ENCODE measurements around the gene N4BP2L2.
A peak's percentile ranks its signal among the peaks of the same experiment; 100 is the strongest.

Gene N4BP2L2

DNA sequence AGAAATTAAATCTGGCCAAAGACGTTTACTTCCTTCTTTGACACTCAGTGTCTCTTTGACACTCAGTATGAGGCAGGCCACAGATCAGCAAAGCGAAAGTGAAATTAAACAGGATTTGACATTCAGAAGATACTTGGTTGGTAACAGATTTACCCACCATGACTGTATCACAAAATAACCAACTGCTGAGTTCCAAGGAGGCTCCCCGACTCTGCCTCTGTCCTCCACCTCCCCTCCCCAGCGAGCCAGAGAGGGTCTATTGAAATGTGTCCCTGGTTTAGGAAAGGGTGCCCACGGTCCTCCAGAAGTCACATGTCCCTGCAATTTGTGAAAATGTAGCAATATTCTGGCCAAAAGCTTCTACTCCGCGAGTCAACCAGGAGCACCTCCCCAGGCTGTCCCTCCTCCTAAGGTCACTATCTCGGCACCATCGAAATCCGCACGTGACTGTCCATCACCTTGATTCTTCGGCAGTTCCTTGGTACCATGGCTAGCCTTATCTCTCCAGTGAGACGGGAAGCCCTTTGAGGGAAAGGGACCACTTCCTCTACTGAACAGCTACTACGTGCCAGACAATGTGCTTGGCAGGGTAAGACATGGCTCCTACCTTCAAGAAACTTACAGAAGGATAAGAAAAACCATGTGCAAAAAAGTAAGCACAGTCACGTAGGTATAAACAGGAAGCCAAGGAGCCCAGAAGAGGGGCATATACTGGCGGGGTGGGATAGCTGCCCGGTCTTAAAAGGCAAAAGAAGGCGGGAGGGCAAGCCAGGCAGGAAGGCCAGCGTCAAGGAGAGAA, 112.2 kb downstream of the N4BP2L2 start:
- DNase-seq (ENCODE audit: low read depth in 2 of 2): no peak

DNA sequence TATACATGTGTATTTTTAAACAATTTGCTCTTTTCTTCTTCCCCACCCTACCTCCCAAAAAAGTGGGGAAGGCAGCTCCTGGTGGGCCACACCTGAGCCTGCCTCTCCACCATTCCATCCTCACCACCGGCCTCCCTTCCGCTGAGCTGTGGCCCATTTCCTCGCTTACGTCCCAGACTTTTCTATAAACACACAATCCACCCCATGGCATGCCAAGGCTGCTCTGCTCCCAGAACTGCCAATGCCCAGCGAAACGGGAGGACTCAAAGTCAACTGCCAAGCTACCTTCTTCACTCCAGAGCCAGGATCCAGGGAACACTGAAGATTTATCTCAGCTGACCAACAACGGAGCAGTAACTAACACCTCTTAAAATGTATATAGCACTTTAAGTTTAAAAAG, 113.4 kb downstream of the N4BP2L2 start:
- no peak for DNase-seq (ENCODE audit: low read depth in 2 of 2)

DNA sequence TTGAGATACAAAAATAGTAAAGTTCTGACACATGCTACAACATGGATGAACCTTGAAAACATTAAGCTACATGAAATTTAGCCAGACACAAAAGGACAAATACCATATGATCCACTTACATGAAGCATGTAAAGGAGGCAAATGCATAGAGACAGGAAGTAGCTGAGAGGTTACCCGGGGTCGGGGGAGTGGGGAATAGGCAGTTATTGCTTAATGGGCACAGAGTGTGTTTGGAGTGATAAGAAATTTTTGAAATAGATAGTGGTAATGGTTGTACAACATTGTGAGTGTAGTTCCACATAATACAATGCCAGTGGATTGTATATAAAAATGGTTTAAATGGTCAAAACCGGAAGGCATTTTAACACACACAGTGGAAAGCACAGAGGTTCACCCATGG, 115.0 kb downstream of the N4BP2L2 start:
- DNase-seq (ENCODE audit: low read depth in 2 of 2): no peak

DNA sequence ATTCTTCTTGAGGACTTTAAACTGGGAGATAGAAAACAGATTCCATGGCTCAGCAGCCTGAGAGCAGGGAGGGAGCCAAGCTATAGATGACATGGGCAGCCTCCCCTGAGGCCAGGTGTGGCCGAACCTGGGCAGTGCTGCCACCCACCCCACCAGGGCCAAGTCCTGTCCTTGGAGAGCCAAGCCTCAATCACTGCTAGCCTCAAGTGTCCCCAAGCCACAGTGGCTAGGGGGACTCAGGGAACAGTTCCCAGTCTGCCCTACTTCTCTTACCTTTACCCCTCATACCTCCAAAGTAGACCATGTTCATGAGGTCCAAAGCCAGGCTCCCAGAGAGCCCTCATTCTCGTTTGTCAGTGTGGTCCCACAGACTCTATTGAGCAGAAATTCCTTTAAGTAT, 118.7 kb downstream of the N4BP2L2 start:
- no peak for DNase-seq (ENCODE audit: low read depth in 2 of 2)

DNA sequence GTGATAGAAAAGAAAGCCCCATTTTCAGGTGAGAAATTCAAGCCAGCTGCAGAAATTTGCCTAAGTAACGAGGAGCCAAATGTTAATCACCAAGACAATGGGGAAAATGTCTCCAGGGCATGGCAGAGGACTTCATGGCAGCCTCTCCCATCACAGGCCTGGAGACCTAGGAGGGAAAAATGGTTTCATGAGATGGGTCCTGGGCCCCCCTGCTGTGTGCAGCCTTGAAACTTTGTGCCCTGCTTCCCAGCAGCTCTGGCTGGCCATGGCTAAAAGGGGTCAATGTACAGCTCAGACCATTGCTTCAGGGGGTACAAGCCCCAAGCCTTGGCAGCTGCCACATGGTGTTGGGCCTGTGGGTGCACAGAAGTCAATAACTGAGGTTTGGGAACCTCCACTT, 120.6 kb downstream of the N4BP2L2 start:
- no peak for DNase-seq (ENCODE audit: low read depth in 2 of 2)

DNA sequence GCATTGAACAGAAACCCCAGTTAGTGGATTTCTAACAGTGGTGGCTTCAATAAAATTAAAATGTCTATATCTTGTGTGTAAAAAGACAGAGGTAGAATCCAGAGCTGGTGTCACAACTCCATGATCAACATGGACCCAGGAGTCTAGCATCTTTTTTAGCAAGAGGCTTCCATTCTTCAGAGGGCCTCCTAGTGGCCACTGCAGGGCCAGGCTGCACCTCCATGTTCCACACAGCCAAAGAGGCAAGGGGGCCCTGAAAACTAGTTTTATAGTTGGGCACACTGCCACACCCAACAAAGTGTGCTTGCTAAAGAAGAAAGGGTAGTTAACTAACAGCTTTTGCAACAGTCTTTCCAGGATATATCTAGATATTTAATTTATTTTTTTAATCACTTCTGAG, 123.6 kb downstream of the N4BP2L2 start:
- no peak for DNase-seq (ENCODE audit: low read depth in 2 of 2)

DNA sequence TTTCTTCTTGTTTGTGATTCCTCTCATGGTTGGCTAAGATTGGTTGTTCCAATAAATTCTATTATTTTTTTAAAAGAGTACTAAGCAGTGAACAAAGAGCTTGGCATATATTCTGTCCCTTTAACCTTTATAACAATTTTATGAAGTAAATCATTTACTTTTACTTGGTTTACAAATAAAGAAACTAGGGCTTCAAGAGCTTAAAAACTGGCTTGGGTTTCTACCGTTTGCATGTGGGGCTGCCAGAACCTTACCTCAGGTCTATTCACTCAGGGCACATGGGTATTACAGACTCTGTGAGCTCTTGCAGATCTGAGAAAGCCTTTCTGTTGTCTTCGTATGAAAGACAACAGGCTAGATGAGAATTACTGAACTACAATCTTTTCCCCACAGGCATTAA, 124.0 kb downstream of the N4BP2L2 start:
- DNase-seq (ENCODE audit: low read depth in 2 of 2): no peak

DNA sequence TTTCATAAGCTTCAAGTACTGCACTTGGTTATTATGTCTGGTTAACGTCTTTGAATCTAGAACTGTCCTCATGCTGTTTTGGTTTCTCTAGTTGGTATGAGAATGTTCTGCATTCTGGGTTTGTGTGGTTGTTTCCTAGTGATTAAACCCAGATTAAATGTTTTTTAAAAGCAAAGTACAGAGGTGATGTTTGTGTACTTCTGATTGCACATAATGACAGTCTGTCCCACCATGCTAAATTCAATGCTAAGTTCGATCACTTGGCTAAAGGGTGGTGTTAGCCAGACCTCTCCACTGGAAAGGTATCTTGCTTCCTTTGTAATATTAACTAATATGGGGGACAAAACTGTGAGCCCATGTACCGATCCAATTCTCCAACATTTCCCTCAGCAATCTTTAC, 125.3 kb downstream of the N4BP2L2 start:
- DNase-seq (ENCODE audit: low read depth in 2 of 2): no peak

DNA sequence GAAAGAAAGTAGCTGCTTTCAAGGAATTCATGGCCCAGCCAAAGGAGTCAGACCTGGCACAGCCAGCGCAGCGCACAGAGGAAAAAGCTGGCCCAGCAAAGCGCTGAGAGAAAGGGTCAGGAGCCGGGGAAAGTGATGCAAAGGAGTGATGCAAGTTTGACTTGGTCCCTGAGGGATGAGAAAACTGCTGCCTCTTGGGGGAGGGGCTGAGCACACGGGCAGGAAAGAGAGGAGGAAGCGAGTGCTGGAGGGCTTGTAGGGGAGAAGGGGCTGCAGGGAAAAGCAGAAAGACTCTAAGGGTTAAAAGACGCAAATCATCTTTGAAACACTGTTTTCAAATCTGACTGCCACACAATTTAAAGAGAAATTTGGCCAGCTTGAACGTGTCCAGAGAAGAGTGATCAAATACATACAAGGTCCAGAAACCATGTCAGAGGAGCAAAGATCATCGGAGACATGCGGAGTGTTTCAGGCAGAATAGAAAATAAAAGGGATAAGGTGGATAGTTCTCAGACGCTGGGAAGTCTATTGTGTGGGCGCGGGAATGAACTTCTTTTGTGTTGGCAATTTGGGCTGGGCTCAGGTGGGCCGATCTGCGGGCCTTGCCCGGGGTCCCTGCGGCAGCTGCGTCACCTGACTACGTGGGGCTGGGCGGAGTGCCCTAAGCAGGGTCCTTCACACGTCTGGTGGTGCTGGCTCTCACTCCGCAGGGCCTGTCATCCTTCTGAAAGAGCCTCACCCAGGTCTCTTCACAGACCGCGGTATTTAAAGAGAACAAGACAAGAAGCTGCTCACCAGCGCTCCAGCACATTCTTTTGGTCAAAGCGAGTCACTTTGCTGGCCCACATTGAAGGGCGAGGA, 128.8 kb downstream of the N4BP2L2 start:
- peak; percentile 46 to 54 for DNase-seq (ENCODE audit: low read depth in 2 of 2)

DNA sequence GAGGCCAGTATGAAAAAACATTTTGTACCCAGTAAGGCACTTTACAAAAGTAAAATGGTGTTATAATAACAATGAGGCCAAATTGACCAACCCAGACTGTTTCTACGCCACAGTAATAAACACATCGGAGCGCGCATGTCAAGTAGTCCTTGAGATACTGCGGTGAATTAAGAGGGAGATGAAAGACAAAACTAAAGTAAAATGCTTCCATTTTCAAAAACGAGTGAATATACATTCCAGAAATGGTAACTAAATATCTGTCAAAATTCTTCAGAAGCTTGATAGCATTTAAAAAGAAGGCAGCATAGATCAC, 129.6 kb downstream of the N4BP2L2 start:
- DNase-seq (ENCODE audit: low read depth in 2 of 2): no peak

DNA sequence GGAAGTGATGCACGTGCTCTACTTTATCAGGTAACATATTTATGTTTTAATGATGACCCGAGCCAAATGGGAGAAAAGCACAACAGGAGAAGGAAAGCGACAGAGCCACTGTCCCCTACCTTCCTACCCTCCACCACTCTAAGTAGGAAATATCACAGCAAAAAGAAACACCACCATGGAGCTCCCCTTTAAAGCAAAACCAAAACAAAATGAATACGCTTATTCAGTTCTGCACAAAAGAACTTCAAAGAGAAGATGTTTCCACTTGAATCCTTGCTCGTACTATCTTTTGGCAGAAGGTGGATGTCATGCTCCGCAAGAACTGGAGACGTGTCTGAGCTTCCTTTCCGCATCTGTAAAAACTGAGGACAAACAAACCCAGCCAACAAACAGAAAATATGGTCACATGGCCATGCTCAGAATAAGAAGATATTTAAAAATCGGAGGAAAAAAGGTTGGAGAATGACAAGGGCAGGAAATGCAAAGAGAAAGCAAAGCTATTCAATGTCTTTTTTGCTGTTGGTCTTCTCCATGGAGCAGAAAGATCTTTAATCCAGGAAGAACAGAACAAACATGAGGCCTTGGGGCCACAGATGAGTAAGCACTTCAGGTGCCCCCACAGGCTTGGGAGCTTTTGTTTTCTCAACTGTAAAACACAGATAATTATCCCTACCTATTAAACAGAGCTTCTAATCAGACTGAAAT, 130.1 kb downstream of the N4BP2L2 start:
- no peak for DNase-seq (ENCODE audit: low read depth in 2 of 2)

DNA sequence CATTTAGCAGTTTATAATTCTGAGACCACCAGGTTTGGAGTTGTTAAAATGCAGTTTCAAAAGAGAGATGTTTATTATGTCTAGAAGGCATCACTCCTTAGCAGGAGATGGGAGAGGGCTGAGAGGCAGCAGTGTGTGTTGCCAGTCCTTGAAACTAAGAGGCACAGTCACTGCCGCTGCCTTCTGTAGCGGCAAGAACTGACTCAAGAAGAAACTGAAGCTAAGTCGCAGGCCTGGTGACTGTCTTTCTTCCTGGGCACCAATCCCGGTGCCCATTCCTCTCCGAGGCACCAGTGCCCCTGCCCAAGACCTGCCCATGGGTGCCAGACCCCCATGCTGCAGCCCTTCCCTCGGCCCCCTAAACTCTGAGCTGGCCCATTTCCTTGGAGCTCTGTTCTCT, 130.7 kb downstream of the N4BP2L2 start:
- DNase-seq (ENCODE audit: low read depth in 2 of 2): no peak

DNA sequence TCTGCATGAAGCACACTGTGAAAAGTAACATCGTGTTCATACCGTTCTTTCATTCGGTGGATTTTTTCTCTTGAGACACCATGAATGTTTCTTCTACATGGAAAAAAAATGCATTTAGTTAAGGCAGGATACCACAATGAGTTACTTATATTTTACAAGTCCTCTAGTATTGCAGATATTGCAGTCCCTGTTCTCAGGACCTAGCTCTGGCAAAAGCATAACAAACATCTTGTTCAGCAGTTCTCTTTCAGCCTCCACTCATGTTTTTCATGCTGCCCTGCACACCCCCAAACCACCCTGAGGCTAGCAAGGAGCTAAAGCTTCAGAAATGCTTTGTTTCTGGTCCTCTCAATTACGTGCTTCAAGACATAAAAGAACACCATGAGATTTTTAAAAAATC, 135.5 kb downstream of the N4BP2L2 start:
- no peak for DNase-seq (ENCODE audit: low read depth in 2 of 2)

DNA sequence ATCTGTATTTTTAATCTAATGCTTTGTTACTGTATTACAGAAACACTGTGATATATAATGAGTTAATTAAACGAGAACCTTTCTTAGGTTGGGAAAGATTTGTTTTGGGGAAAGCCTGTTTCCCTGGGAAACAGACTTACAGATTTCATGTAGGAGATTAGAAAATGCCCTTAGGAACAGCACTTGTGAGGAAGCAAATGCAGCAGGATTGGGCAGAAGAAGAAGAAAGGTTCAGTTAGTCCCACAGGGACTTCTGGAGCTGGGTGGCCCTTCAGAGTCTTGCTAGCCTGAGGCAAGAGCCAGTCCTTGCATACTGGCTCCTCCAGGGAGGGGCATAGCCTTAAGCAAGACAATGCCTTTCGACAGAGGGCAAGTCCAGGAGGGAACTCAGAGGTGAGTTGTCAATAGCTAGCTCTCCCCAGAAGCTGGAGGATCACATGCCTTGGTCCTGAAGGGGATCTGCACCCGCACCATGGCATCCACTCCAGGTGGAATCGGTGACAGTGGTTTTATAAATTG, 147.4 kb downstream of the N4BP2L2 start:
- no peak for DNase-seq (ENCODE audit: low read depth in 2 of 2)

DNA sequence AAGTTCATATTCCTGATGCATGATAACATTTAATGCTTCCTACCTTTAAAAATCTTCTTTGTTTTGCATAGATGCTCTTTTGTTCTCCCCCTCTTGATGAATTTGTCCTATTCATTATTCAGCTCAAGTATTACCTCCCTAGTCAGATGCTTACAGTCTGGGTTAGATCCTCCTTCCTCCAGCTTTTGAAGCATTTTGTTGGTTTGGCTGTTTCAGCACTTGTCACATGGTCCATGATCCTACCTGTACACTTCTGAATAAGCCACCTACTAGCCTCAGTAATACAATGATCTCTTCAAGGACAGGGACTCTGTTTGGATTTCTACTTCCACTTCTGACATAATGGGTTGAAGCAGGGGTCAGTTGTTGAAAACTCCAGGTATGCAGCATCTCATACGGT, 148.1 kb downstream of the N4BP2L2 start:
- DNase-seq (ENCODE audit: low read depth in 2 of 2): no peak

DNA sequence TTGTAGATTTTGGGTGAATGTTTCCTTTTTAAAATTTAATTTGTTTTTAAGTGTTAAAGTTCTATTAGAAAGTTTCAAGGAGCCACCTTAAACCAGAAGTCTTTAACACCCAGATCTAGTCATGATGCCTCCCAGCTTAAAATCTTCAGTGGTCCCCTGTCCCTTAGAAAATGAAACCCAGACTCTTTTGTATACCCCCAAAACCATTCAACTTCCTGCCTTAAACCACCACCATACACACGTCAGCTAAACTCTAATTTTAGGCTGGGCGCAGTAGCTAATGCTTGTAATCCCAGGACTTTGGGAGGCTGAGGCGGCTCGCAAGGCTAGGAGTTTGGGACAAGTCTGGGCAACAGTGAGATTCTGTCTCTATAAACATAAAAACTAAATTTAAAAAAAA, 148.5 kb downstream of the N4BP2L2 start:
- no peak for DNase-seq (ENCODE audit: low read depth in 2 of 2)

DNA sequence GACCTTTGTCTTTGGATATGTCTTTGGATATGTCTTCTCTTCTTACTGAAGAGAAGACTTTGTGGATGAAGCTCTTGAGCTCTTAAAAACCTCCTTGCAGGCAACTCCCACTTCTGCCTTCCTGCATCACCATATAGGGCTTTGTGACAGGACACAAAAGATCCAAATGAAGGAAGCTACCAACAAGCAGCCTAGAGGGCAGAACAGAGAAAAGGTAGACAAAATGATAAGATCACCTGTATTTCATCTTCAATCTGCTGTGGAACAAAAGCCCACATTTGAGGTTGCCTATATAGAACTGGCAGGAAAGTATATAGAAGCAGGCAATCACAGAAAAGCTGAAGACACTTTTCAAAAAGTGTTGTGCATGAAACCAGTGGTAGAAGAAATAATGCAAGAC, 153.2 kb downstream of the N4BP2L2 start:
- DNase-seq (ENCODE audit: low read depth in 2 of 2): no peak

DNA sequence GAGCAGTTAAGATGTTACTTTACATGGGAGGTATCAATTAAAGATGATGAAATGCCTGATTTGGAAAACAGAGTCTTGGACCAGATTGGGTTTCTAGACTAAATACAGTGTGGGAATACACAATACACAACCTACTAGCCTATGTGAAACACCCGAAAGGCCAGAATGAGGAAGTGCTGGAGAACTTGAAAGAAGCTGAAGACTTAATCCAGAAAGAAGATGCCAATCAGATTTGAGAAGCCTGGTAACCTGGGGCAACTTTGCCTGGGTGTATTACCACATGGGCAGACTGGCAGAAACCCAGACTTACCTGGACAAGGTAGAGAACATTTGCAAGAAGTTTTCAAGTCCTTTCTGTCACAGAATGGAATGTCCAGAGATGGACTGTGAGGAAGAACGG, 153.9 kb downstream of the N4BP2L2 start:
- no peak for DNase-seq (ENCODE audit: low read depth in 2 of 2)

DNA sequence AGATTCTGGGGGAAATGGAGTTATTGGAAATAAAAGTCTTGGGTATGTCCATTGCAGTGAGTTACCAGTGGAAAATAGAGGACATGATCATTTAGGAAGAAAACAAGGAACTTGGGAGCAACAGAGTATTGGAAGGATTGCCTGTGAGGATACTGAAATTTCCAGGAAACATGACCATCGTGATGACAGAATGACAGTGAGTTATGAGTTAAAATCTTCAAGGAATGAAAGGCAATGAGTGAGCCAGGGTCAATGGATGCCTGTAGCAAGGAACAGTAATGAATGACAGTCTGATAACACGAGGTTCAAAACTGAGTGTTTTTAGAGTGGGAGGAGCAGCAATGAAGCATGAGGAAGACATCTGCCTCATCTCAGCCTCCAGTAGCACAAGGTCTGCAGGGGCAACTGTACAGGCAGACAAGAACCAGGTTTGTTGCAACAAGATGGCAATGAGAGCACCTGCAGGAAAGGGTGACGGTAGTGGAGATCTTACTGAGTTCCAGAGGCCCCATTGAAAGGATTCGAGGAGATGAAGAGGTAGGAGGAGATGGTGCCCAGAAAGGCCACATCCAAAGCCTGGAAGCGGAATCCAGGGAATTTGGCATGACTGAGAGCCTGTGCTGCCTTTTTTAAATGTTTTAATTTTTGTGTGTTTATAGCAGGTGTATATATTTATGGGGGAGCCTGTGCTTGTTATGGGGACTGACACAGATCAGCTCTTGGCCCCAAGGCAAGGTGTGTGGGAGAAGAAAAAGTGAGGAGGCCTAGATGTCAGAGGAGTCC, 154.6 kb downstream of the N4BP2L2 start:
- no peak for DNase-seq (ENCODE audit: low read depth in 2 of 2)
